Measurements from ENCODE around the gene PVALB.

Gene PVALB

GRCh38 chr22:36811094-36811800 lies 5.6 kb downstream of the PVALB start:
- no peak for DNase-seq

- no peak for DNase-seq
Measured at GRCh38 chr22:36809351-36809750, 7.5 kb downstream of the PVALB start.

GRCh38 chr22:36808721-36809344 lies 8.0 kb downstream of the PVALB start:
- DNase-seq, result peak in 1 of 5 donors; percentile 14

- DNase-seq, result no peak
Measured at GRCh38 chr22:36807627-36808026, 9.2 kb downstream of the PVALB start.

- DNase-seq, result no peak
Measured at GRCh38 chr22:36806835-36807234, 10.0 kb downstream of the PVALB start.

GRCh38 chr22:36803358-36803757 lies 13.5 kb downstream of the PVALB start:
- DNase-seq, result no peak

- no peak for DNase-seq
Measured at GRCh38 chr22:36798674-36799066, 18.2 kb downstream of the PVALB start.

GRCh38 chr22:36797911-36798673 lies 18.7 kb downstream of the PVALB start:
- no peak for DNase-seq

GRCh38 chr22:36797374-36797773 lies 19.5 kb downstream of the PVALB start:
- no peak for DNase-seq

GRCh38 chr22:36796552-36797175 lies 20.2 kb downstream of the PVALB start:
- DNase-seq, result no peak

GRCh38 chr22:36795633-36796032 lies 21.2 kb downstream of the PVALB start:
- no peak for DNase-seq

GRCh38 chr22:36790648-36791047 lies 26.2 kb downstream of the PVALB start:
- peak in 1 of 5 donors; percentile 86 for DNase-seq

- no peak for DNase-seq
Measured at GRCh38 chr22:36787204-36787988, 29.4 kb downstream of the PVALB start.

- DNase-seq, result no peak
Measured at GRCh38 chr22:36783743-36784142, 33.1 kb downstream of the PVALB start.

GRCh38 chr22:36781656-36782627 lies 34.9 kb downstream of the PVALB start:
- peak; percentile 57 to 88 (median 75) for DNase-seq

- no peak for DNase-seq
Measured at GRCh38 chr22:36778020-36778419, 38.8 kb downstream of the PVALB start.

GRCh38 chr22:36776722-36777121 lies 40.1 kb downstream of the PVALB start:
- DNase-seq, result no peak

- peak; percentile 90 to 100 (median 97) for DNase-seq
Measured at GRCh38 chr22:36775964-36776669, 40.7 kb downstream of the PVALB start, which contains the start of gene IFT27. Gene IFT27 (minus strand): TSS chr22:36776119. CDS start chr22:36775707, 412 bp downstream.

GRCh38 chr22:36775586-36775963 lies 41.3 kb downstream of the PVALB start:
- peak in 2 of 5 donors; percentile 23 to 33 for DNase-seq

- no peak for DNase-seq
Measured at GRCh38 chr22:36773935-36774334, 42.9 kb downstream of the PVALB start.
